ENCODE measurements around the gene ETAA1.

ETAA1 gene

GRCh38 chr2:67397143-67397986 is at the start of gene ETAA1:
Gene ETAA1 (plus strand): TSS chr2:67397333. CDS start chr2:67397449, 116 bp downstream.
- DNase-seq (ENCODE audit: low read depth in 2 of 3, low spot score in 1 of 3) = peak; percentile 86 to 88 (median 87)

- DNase-seq (ENCODE audit: low read depth in 2 of 3, low spot score in 1 of 3) = no peak
Observed at GRCh38 chr2:67366832-67367412, 30.2 kb upstream of the ETAA1 start.

GRCh38 chr2:67374481-67374880 is 22.7 kb upstream of the ETAA1 start:
- DNase-seq (ENCODE audit: low read depth in 2 of 3, low spot score in 1 of 3) = no peak

- no peak for DNase-seq (ENCODE audit: low read depth in 2 of 3, low spot score in 1 of 3)
Observed at GRCh38 chr2:67374949-67375348, 22.2 kb upstream of the ETAA1 start.

- DNase-seq (ENCODE audit: low read depth in 2 of 3, low spot score in 1 of 3) = no peak
Observed at GRCh38 chr2:67378555-67378954, 18.6 kb upstream of the ETAA1 start.

- no peak for DNase-seq (ENCODE audit: low read depth in 2 of 3, low spot score in 1 of 3)
Observed at GRCh38 chr2:67379048-67379447, 18.1 kb upstream of the ETAA1 start.

GRCh38 chr2:67384123-67384822 is 12.9 kb upstream of the ETAA1 start:
- no peak for DNase-seq (ENCODE audit: low read depth in 2 of 3, low spot score in 1 of 3)

- no peak for DNase-seq (ENCODE audit: low read depth in 2 of 3, low spot score in 1 of 3)
Observed at GRCh38 chr2:67388680-67389079, 8.5 kb upstream of the ETAA1 start.

- no peak for DNase-seq (ENCODE audit: low read depth in 2 of 3, low spot score in 1 of 3)
Observed at GRCh38 chr2:67389286-67389685, 7.8 kb upstream of the ETAA1 start.

- DNase-seq (ENCODE audit: low read depth in 2 of 3, low spot score in 1 of 3) = no peak
Observed at GRCh38 chr2:67389788-67390187, 7.3 kb upstream of the ETAA1 start.

GRCh38 chr2:67393237-67393636 is 3.9 kb upstream of the ETAA1 start:
- DNase-seq (ENCODE audit: low read depth in 2 of 3, low spot score in 1 of 3) = no peak

- DNase-seq (ENCODE audit: low read depth in 2 of 3, low spot score in 1 of 3) = no peak
Observed at GRCh38 chr2:67394734-67395133, 2.4 kb upstream of the ETAA1 start.

- DNase-seq (ENCODE audit: low read depth in 2 of 3, low spot score in 1 of 3) = no peak
Observed at GRCh38 chr2:67399144-67399543, 2.0 kb downstream of the ETAA1 start.

- DNase-seq (ENCODE audit: low read depth in 2 of 3, low spot score in 1 of 3) = no peak
Observed at GRCh38 chr2:67399831-67400489, 2.8 kb downstream of the ETAA1 start.

- no peak for DNase-seq (ENCODE audit: low read depth in 2 of 3, low spot score in 1 of 3)
Observed at GRCh38 chr2:67400560-67401485, 3.7 kb downstream of the ETAA1 start.

- DNase-seq (ENCODE audit: low read depth in 2 of 3, low spot score in 1 of 3) = no peak
Observed at GRCh38 chr2:67408346-67408745, 11.2 kb downstream of the ETAA1 start.

GRCh38 chr2:67412424-67412823 is 15.3 kb downstream of the ETAA1 start:
- DNase-seq (ENCODE audit: low read depth in 2 of 3, low spot score in 1 of 3) = no peak

GRCh38 chr2:67414867-67415266 is 17.7 kb downstream of the ETAA1 start:
- no peak for DNase-seq (ENCODE audit: low read depth in 2 of 3, low spot score in 1 of 3)

GRCh38 chr2:67416136-67416535 is 19.0 kb downstream of the ETAA1 start:
- no peak for DNase-seq (ENCODE audit: low read depth in 2 of 3, low spot score in 1 of 3)

GRCh38 chr2:67423489-67423888 is 26.4 kb downstream of the ETAA1 start:
- DNase-seq (ENCODE audit: low read depth in 2 of 3, low spot score in 1 of 3) = no peak
